Measurements from ENCODE around the gene PALLD. TPM values are rescaled to one million over a fixed set of nuclear protein-coding genes. Genes with fewer than 3 reads are reported as not detected.

The PALLD gene
- total RNA-seq, 1 donor from 2014 or later, result 204 TPM

DNA sequence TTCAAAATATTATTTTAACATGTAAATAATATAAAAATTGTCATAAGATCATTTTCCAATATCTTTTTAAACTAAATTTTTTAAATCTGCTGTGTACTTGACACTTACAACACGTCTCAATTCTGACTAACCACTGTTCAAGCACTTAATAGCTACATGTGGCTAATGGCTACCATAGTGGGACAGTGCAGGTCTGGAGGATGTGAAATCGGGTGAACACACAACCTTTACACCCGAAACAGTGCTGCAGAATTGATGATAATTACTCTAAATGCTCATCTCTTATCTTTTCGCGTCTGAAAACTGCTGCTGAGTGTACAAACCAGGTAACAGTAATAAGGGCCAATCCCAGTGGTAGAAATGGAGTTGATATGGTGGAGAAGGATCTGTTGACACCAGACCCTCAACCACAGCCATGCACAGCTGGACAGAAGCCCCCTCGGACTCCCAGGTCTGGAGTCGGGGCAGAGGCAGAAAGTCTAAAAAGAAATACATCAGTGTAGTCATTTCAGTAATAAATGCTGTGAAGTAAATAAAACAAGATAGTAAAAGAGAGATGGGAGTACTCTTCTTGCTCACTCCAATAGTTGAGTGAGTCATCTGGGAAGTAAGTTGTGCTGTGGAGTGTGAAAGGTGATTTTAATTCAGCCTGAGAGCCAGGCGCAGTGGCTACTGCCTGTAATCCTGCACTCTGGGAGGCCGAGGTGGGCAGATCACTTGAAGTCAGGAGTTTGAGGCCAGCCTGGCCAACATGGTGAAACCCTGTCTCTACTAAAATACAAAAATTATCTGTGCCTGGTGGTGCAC is 363.2 kb downstream of the PALLD start:
- intact Hi-C loops (cut with DNase I), result loop anchor here (10.0 kb wide), 1 partner anchor 415 kb away; the partner anchor contains the start of gene SH3RF1
- Histone ChIP-seq H3K27ac (peak overlapping the region; percentile 91 to 99), H3K36me3 (peaks cover 0 to 28% of the 10 kb centered on the region in 2 donors), H3K4me1 (peaks cover 12 to 80% of the 10 kb centered on the region in 2 donors), H3K4me3 (no peak overlapping the region), H3K9me3 (no peaks in the 10 kb centered on the region), H3K27me3 (no peaks in the 10 kb centered on the region)
- no peak for DNase-seq (ENCODE audit: low spot score in 2 of 2)
- TF ChIP-seq, protein P1, sequence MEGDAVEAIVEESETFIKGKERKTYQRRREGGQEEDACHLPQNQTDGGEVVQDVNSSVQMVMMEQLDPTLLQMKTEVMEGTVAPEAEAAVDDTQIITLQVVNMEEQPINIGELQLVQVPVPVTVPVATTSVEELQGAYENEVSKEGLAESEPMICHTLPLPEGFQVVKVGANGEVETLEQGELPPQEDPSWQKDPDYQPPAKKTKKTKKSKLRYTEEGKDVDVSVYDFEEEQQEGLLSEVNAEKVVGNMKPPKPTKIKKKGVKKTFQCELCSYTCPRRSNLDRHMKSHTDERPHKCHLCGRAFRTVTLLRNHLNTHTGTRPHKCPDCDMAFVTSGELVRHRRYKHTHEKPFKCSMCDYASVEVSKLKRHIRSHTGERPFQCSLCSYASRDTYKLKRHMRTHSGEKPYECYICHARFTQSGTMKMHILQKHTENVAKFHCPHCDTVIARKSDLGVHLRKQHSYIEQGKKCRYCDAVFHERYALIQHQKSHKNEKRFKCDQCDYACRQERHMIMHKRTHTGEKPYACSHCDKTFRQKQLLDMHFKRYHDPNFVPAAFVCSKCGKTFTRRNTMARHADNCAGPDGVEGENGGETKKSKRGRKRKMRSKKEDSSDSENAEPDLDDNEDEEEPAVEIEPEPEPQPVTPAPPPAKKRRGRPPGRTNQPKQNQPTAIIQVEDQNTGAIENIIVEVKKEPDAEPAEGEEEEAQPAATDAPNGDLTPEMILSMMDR (IDR thresholded peaks at IDR 0.05), result no peak

DNA sequence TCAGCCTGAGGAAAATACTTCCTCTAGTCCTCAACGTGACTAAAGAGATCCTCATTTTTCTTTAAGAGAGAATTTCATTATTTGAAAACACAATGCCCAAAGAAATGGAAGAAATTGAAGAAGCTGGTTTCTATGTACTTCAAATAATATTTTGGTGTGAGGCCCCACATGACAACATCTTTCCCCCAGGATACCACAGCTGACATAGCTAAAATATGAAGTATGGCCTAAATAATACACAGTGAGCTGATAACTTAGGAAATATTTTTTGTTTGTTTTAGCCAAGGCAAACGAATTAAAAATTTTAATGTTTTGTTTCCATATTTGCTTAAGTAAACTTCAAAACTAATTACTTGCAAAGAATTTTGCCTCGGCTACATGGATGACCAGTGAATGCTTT is 364.0 kb downstream of the PALLD start:
- Histone ChIP-seq H3K27ac (peak overlapping the region; percentile 91 to 99), H3K36me3 (peaks cover 0 to 23% of the 10 kb centered on the region in 2 donors), H3K27me3 (no peaks in the 10 kb centered on the region), H3K9me3 (no peaks in the 10 kb centered on the region), H3K4me3 (no peak overlapping the region), H3K4me1 (peaks cover 12 to 79% of the 10 kb centered on the region in 2 donors)
- TF ChIP-seq, protein P1 (IDR thresholded peaks at IDR 0.05), result no peak
- intact Hi-C loops (cut with DNase I), result no loop called here
- DNase-seq (ENCODE audit: low spot score in 2 of 2), result no peak

DNA sequence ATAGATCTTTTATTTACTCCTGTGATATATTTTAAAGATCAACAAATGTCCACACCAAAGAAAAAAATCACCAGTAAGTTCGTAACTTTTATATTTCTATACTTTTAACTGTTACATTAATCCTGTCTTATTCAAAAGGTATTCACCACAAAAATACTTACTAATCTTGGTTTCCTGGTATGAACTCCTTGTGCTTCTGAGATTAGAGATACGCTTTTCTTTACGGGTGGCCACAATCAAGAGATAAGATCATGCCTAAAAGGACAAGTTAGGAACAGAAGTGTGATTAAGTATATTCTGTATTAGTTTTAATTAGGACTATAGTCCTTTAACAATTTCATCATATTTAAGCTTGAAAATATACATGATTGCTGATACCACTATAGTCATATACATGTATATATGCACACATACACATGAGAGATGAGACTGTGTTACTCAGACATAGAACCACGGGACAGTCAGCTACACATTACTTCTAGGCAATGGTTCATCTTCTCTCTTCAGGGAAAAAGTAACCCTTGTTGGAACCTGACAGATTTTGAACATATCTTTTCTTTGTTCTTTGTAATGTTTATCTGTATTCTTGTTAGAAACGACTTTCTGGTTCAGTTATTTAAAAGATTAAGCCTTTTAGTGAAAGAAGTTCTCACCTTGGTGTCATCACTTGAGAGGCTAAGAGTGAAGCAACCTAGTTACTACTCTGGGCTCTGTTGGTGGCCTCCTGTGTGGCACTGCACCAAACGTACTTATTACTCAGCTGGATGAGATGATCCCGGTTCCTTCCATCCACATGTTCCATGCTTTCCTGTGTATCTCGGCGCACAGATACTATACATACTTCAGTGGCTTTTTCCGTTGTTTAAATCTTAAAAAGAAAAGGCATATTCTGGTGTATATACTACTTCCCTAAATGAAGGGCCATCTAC is 367.1 kb downstream of the PALLD start:
- H3K27me3 ChIP-seq, result no peaks in the 10 kb centered on the region
- TF ChIP-seq, protein P1 (IDR thresholded peaks at IDR 0.05), result no peak
- H3K4me3 ChIP-seq, result no peak overlapping the region
- H3K9me3 ChIP-seq, result no peaks in the 10 kb centered on the region
- peaks cover 0 to 18% of the 10 kb centered on the region in 2 donors for H3K36me3 ChIP-seq
- peak overlapping the region; percentile 48 to 91 for H3K27ac ChIP-seq
- DNase-seq (ENCODE audit: low spot score in 2 of 2), result no peak
- intact Hi-C loops (cut with DNase I), result no loop called here
- peaks cover 4 to 77% of the 10 kb centered on the region in 2 donors for H3K4me1 ChIP-seq

DNA sequence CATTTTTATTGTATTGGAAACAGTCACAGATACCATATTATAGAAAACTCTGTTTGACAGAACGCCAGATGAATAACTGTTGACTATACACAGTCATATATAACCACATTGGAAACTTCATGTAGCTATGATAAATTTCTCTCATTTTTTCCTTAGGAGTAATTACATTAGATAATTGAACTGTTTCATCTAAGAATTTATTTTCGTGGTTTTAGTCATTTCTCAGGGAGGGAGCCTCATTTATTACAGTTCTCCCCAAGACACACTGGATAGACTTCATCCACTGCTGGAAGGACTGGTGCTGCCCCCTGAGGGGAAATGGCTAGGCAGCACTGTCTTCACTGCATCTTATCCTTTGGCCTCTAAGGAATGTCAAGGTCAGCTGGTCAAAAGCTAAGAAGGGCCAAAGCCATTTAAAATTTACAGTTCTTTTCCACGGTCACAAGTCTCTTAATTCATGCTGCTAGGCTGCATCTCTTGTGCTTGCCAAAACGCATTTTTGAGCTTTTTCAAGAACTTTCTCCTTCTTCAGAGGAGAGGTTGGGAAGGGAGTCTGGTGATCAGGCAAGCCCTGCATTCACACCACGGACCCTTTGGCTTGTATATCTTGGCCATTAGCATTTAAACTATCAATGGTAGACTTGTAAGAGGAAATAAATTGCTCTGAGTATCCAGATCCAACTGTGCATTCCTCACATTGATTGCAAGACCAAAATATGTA is 368.1 kb downstream of the PALLD start:
- peaks cover 0 to 16% of the 10 kb centered on the region in 2 donors for H3K36me3 ChIP-seq
- intact Hi-C loops (cut with DNase I), result no loop called here
- DNase-seq (ENCODE audit: low spot score in 2 of 2), result no peak
- H3K27ac ChIP-seq, result peak overlapping the region; percentile 58 to 91
- H3K4me3 ChIP-seq, result no peak overlapping the region
- TF ChIP-seq, protein P1 (IDR thresholded peaks at IDR 0.05), result peak in 1 of 3 experiments; percentile 24
- H3K27me3 ChIP-seq, result no peaks in the 10 kb centered on the region
- H3K4me1 ChIP-seq, result peaks cover 3 to 78% of the 10 kb centered on the region in 2 donors
- H3K9me3 ChIP-seq, result no peaks in the 10 kb centered on the region

DNA sequence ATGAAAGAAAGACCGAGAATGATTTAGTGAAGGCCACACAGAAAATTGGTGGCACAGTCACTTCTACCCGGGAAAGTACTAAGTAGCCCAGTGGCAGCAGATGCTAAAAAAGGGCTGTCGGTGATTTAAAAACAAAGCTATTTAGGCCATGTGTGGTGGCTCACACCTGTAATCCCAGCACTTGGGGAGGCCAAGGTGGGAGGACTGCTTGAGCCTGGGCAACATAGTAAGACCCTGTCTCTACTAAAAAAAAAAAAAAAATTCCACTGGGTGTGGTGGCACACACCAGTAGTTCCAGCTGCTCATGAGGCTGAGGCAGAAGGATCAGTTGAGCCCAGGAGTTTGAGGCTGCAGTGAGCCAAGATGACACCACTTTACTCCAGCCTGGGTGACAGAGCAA is 369.0 kb downstream of the PALLD start:
- Histone ChIP-seq H3K9me3 (no peaks in the 10 kb centered on the region), H3K27ac (peak overlapping the region; percentile 79 to 91), H3K36me3 (peaks cover 0 to 14% of the 10 kb centered on the region in 2 donors), H3K4me3 (no peak overlapping the region), H3K4me1 (peaks cover 0 to 79% of the 10 kb centered on the region in 2 donors), H3K27me3 (no peaks in the 10 kb centered on the region)
- DNase-seq (ENCODE audit: low spot score in 2 of 2), result no peak
- TF ChIP-seq, protein P1 (IDR thresholded peaks at IDR 0.05), result no peak
- intact Hi-C loops (cut with DNase I), result no loop called here
